Breast epithelium (tissue), 4 donors: ENCODE measurements around the gene MEF2D. TPM values are rescaled to one million over a fixed set of nuclear protein-coding genes. Genes with fewer than 3 reads are reported as not detected.
A peak's percentile ranks its signal among the peaks of the same experiment; 100 is the strongest.

Source experiments
- DNase-seq, 2 donors: peaks; one replicate each; pipeline ENCODE4 v3.0.0-alpha.2; 2019; ENCODE audit warnings: low spot score in 2 of 2
- H3K27ac ChIP-seq, 2 donors: fragments of 200-600 bp; sonication (generic) in 1 of 2; one replicate each; pipeline ENCODE4 v1.5.1; 2016 to 2019; ENCODE audit warnings: mild to moderate bottlenecking in 1 of 2
- H3K27me3 ChIP-seq, 2 donors: fragments of 200-600 bp; sonication (generic) in 1 of 2; one replicate each; pipeline versions ENCODE4 v1.5.1 to v1.6.0; 2017 to 2019; ENCODE audit warnings: control low read depth in 1 of 2, mild to moderate bottlenecking in 1 of 2
- H3K36me3 ChIP-seq: fragments of 200-600 bp; one replicate; pipeline ENCODE4 v1.5.1; 2019
- H3K4me1 ChIP-seq, 2 donors: fragments of 200-600 bp; sonication (generic); one replicate each; pipeline ENCODE4 v1.5.1; 2016 to 2019; ENCODE audit warnings: control low read depth in 1 of 2
- H3K4me3 ChIP-seq, 3 donors: fragments of 200-600 bp; sonication (generic); 1 replicate in 2 of 3; 2 replicates in 1 of 3; pipeline ENCODE4 v1.5.1; 2016 to 2019; ENCODE audit warnings: mild to moderate bottlenecking in 3 of 3, moderate library complexity in 2 of 3
- H3K9me3 ChIP-seq, 2 donors: fragments of 200-600 bp; sonication (generic) in 1 of 2; one replicate each; pipeline ENCODE4 v1.5.1; 2016 to 2019; ENCODE audit warnings: control low read depth in 1 of 2
- POLR2A ChIP-seq: fragments of 450-650 bp; IDR thresholded peaks from one replicate; pipeline ENCODE4 v1.6.1; 2016; ENCODE audit warnings: antibody characterized with exemption, mild to moderate bottlenecking, moderate library complexity
- POLR2AphosphoS5 ChIP-seq, 3 donors: sonication (generic); formaldehyde crosslinking; IDR thresholded peaks; one replicate each; pipeline ENCODE4 v1.6.1; 2017; ENCODE audit warnings: antibody characterized with exemption in 3 of 3
- intact Hi-C: fragments of 100-400 bp; cut with DNase I; formaldehyde crosslinking; loops from one replicate; pipeline ENCODE4 v1.15.1; 2023; ENCODE audit warnings: low total_unique reads
- total RNA-seq, 3 donors: library from RNA; depleted of rRNA; stranded (reverse); fragments of >200 nt; gene quantifications; one replicate each; pipeline ENCODE4 v1.1.0, GENCODE V29; 2016
- TF ChIP-seq, protein P1 (sequence below), 3 donors: fragments of 450-650 bp; IDR thresholded peaks; one replicate each; pipeline ENCODE4 v1.5.1; 2016 to 2017; ENCODE audit warnings: antibody characterized with exemption in 3 of 3, mild to moderate bottlenecking in 3 of 3, moderate library complexity in 3 of 3

MEF2D gene
- total RNA-seq, 3 donors from 2014 or later, result 25.8 to 34.9 (median 32.1) TPM

DNA sequence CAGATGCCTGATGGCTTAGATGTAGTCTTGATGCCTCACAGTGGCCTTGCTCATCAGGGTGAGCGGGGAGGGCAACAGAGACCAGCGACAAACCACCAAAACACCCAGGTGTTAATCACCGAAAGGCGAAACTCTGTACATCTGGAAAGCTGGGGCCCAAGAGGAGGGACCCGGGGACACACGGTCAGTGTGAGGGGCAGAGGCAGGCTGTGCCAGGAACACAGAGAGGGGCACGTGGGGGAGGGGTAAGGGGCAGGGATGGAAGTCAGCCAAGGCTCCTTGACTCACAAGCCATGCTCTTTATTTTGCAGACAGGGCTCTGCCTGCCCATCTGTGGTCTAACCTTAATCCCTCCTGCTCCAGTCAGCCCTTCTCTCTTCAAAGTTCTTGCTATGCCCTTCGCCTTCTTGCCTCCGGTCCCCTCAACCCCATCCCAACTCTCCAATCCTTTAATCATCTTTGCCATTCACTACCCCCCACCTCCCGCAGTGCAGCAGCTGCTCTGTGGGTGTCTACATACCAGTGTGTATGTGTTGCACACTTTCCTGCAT lies 4.3 kb downstream of the MEF2D start:
- H3K4me1 ChIP-seq, result peaks cover 30 to 65% of the 10 kb centered on the region in 2 donors
- TF ChIP-seq, protein P1, sequence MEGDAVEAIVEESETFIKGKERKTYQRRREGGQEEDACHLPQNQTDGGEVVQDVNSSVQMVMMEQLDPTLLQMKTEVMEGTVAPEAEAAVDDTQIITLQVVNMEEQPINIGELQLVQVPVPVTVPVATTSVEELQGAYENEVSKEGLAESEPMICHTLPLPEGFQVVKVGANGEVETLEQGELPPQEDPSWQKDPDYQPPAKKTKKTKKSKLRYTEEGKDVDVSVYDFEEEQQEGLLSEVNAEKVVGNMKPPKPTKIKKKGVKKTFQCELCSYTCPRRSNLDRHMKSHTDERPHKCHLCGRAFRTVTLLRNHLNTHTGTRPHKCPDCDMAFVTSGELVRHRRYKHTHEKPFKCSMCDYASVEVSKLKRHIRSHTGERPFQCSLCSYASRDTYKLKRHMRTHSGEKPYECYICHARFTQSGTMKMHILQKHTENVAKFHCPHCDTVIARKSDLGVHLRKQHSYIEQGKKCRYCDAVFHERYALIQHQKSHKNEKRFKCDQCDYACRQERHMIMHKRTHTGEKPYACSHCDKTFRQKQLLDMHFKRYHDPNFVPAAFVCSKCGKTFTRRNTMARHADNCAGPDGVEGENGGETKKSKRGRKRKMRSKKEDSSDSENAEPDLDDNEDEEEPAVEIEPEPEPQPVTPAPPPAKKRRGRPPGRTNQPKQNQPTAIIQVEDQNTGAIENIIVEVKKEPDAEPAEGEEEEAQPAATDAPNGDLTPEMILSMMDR (IDR thresholded peaks at IDR 0.05), result no peak
- TF ChIP-seq POLR2A (no peak), POLR2AphosphoS5 (IDR thresholded peaks at IDR 0.05) (no peak)
- peak overlapping the region; percentile 42 to 100 for H3K27ac ChIP-seq
- no peaks in the 10 kb centered on the region for H3K36me3 ChIP-seq
- H3K9me3 ChIP-seq, result no peaks in the 10 kb centered on the region
- H3K4me3 ChIP-seq, result peak overlapping the region; percentile 7 to 98 (median 90)
- no peaks in the 10 kb centered on the region for H3K27me3 ChIP-seq
- no peak for DNase-seq
- intact Hi-C loops, result loop anchor here (5.0 to 10.0 kb wide), 2 partner anchors 34 to 169 kb away; no protein-coding TSS in a partner anchor

DNA sequence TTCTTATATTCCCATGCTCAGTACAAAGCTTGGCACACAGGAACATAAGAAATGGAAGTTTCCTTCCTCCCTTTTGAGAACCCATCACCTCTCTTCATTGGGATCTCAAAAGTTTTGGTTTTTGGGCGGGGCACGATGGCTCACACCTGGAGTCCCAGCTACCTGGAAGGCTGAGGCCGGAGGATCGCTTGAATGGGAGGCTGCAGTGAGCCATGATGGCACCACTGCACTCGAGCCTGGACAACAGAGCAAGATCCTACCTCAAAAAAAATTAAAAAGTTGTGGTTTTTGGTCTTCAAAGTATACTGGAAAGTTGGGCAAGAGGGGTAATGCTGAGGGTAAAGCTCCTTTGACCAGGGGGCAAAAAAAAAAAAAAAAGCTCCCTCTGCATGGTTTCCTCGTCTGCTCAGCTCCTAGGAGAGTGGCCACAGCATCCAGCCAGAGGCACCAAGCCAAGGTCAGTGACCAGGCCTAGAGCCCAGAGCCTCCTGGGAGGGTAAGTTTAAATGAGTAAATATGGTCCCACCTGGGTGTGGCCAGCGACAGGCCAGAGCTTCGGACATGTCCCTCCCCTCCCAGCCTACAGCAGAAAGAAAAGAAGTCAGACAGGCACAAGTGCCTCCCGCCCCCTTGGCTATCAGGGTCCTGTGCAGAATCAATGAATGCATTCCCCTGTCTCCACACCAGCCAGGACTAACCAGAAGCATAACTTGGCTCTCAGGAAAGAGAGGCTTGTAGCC lies 5.0 kb downstream of the MEF2D start:
- H3K27me3 ChIP-seq, result no peaks in the 10 kb centered on the region
- H3K4me3 ChIP-seq, result peak overlapping the region; percentile 7 to 98 (median 90)
- no peak for DNase-seq
- H3K9me3 ChIP-seq, result no peaks in the 10 kb centered on the region
- TF ChIP-seq POLR2AphosphoS5 (IDR thresholded peaks at IDR 0.05), result no peak
- TF ChIP-seq POLR2A, result no peak
- TF ChIP-seq, protein P1 (IDR thresholded peaks at IDR 0.05), result no peak
- H3K36me3 ChIP-seq, result no peaks in the 10 kb centered on the region
- H3K4me1 ChIP-seq, result peaks cover 35 to 72% of the 10 kb centered on the region in 2 donors
- peak overlapping the region; percentile 42 to 100 for H3K27ac ChIP-seq
- intact Hi-C loops, result loop anchor here (5.0 to 10.0 kb wide), 2 partner anchors 33 to 169 kb away; no protein-coding TSS in a partner anchor

DNA sequence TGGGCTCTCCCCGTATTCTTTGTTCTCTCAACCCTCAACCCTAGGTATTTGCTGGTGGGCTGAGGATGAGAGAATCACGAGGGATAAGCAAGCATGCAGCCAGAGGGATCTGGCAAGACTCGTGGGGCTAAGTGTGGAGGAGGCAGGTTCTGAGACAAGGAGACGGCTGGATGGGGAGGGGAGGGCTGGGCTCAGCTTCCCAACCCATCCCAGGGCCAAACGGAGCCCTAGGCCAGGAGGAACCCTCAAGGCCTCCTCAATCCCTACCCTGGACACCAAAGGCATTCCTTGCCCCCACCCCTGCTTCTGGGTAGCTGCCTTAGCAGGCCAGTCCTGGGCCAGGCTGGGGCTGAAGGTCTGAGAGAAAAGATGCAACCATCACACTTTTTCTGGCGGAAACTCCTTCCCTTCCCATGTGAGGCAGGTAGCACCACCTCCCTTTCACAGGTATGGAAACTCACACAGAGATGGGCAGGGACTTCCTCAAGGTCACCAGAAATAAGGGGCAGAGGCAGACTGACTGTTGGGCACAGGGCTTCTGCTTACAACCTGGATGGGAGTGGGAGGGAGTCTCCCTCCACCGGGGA lies 6.2 kb downstream of the MEF2D start:
- Histone ChIP-seq H3K27me3 (no peaks in the 10 kb centered on the region), H3K9me3 (no peaks in the 10 kb centered on the region), H3K27ac (peak overlapping the region; percentile 68 to 87), H3K4me3 (peak overlapping the region in 1 of 3 donors; percentile 45), H3K4me1 (peaks cover 43 to 79% of the 10 kb centered on the region in 2 donors), H3K36me3 (no peaks in the 10 kb centered on the region)
- no peak for DNase-seq
- intact Hi-C loops, result loop anchor here (10.0 kb wide), 1 partner anchor 170 kb away; no protein-coding TSS in a partner anchor
- TF ChIP-seq, protein P1 (IDR thresholded peaks at IDR 0.05), result no peak
- TF ChIP-seq POLR2A, result no peak
- TF ChIP-seq POLR2AphosphoS5 (IDR thresholded peaks at IDR 0.05), result no peak

DNA sequence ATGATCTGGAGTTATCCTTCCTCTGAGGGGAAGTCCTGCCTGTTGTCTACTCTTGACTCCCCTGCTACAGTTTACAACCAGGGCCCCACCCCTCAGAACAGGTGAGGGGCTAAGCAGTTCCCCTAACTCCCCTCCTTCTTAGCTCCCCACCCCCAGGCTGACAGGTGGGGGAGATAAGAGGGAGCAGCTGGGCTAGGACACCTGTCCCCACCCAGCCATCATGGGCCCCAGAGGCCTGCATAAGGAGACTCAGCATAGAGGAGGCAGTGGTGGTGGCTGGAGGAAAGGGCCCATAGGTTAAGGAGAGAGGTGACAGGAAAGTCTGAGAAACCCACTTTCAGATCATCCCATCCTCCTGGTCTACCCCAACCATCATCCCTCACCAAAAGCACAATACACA lies 6.8 kb downstream of the MEF2D start:
- Histone ChIP-seq H3K36me3 (no peaks in the 10 kb centered on the region), H3K9me3 (no peaks in the 10 kb centered on the region), H3K4me3 (peak overlapping the region in 2 of 3 donors; percentile 1 to 45), H3K27ac (peak overlapping the region; percentile 68 to 87), H3K4me1 (peaks cover 43 to 78% of the 10 kb centered on the region in 2 donors), H3K27me3 (no peaks in the 10 kb centered on the region)
- no peak for DNase-seq
- intact Hi-C loops, result loop anchor here (10.0 kb wide), 1 partner anchor 171 kb away; no protein-coding TSS in a partner anchor
- TF ChIP-seq POLR2A (no peak), POLR2AphosphoS5 (IDR thresholded peaks at IDR 0.05) (no peak)

DNA sequence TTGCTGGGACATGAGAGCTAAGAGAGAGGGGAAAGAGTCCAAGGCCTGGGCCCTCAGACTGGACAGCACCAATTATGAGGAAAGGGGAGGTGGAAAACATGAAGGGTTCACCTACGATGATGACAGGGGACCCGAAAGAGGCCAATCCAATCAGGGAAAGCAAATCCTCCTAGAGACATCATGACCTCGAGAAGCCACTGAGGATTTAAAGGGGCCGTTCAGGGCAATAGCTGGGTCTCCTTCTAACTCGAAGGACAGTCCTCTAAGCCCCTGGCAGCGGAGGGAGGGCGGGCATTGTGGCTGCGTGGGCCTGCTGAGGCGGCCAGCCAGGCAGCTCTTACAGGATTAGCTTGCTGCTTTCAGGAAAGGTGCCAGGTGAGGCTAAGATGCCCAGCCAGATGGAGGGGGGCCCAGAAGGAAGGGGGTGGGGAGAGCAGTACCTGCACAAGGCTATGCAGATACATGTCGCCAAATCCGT lies 7.4 kb downstream of the MEF2D start:
- peak in 1 of 2 donors; percentile 79 for DNase-seq
- peak overlapping the region; percentile 68 to 87 for H3K27ac ChIP-seq
- H3K27me3 ChIP-seq, result no peaks in the 10 kb centered on the region
- H3K4me1 ChIP-seq, result peaks cover 43 to 72% of the 10 kb centered on the region in 2 donors
- H3K4me3 ChIP-seq, result peak overlapping the region in 2 of 3 donors; percentile 1 to 45
- no peaks in the 10 kb centered on the region for H3K9me3 ChIP-seq
- TF ChIP-seq POLR2A (no peak), POLR2AphosphoS5 (IDR thresholded peaks at IDR 0.05) (no peak)
- TF ChIP-seq, protein P1 (IDR thresholded peaks at IDR 0.05), result no peak
- H3K36me3 ChIP-seq, result no peaks in the 10 kb centered on the region
- intact Hi-C loops, result loop anchor here (10.0 kb wide), 1 partner anchor 172 kb away; no protein-coding TSS in a partner anchor
